Measurements from ENCODE around the gene CALN1.

Gene CALN1

GRCh38 chr7:72176875-72177274, 235.3 kb downstream of the CALN1 start:
- H3K79me2 ChIP-seq (ENCODE audit: low read length) = no peaks in the 10 kb centered on the region
- H3K4me2 ChIP-seq (ENCODE audit: low read depth, low read length) = no peak overlapping the region
- H3K9ac ChIP-seq (ENCODE audit: low read length) = no peak overlapping the region
- H3K4me3 ChIP-seq (ENCODE audit: low read length) = no peak overlapping the region
- H4K20me1 ChIP-seq (ENCODE audit: insufficient read depth, low read length) = no peaks in the 10 kb centered on the region
- no peaks in the 10 kb centered on the region for H3K4me1 ChIP-seq (ENCODE audit: low read length)
- no peaks in the 10 kb centered on the region for H3F3A ChIP-seq (ENCODE audit: insufficient read depth, low read length)
- no peaks in the 10 kb centered on the region for H3K36me3 ChIP-seq (replicated peaks; ENCODE audit: insufficient read depth, low read length)
- H3K9me2 ChIP-seq (replicated peaks; ENCODE audit: insufficient read depth, low read length) = no peaks in the 10 kb centered on the region
- H3K27me3 ChIP-seq (replicated peaks; ENCODE audit: insufficient read depth, low read length) = no peaks in the 10 kb centered on the region
- DNase-seq = no peak
- no peak overlapping the region for H3K27ac ChIP-seq (ENCODE audit: low read length)
- H2AFZ ChIP-seq (ENCODE audit: low read length) = no peak overlapping the region
- no peaks in the 10 kb centered on the region for H3K9me3 ChIP-seq (replicated peaks; ENCODE audit: insufficient read depth, low read length)
- no peak for TF ChIP-seq CTCF (IDR thresholded peaks at IDR 0.05; ENCODE audit: low read length)
- TF ChIP-seq EZH2 (optimal IDR thresholded peaks at IDR 0.05; ENCODE audit: low read depth, low read length) = no peak
- no peak for TF ChIP-seq EZH2phosphoT487 (IDR thresholded peaks at IDR 0.05; ENCODE audit: low read length)

- H4K20me1 ChIP-seq (ENCODE audit: insufficient read depth, low read length) = no peaks in the 10 kb centered on the region
- no peaks in the 10 kb centered on the region for H3K9me3 ChIP-seq (replicated peaks; ENCODE audit: insufficient read depth, low read length)
- no peak overlapping the region for H3K27ac ChIP-seq (ENCODE audit: low read length)
- H3K9ac ChIP-seq (ENCODE audit: low read length) = no peak overlapping the region
- TF ChIP-seq EZH2phosphoT487 (IDR thresholded peaks at IDR 0.05; ENCODE audit: low read length) (no peak), CTCF (IDR thresholded peaks at IDR 0.05; ENCODE audit: low read length) (no peak)
- H3K27me3 ChIP-seq (replicated peaks; ENCODE audit: insufficient read depth, low read length) = no peaks in the 10 kb centered on the region
- H3K4me1 ChIP-seq (ENCODE audit: low read length) = no peaks in the 10 kb centered on the region
- H3K36me3 ChIP-seq (replicated peaks; ENCODE audit: insufficient read depth, low read length) = no peaks in the 10 kb centered on the region
- DNase-seq = no peak
- no peak overlapping the region for H3K4me2 ChIP-seq (ENCODE audit: low read depth, low read length)
- H3F3A ChIP-seq (ENCODE audit: insufficient read depth, low read length) = no peaks in the 10 kb centered on the region
- no peaks in the 10 kb centered on the region for H3K79me2 ChIP-seq (ENCODE audit: low read length)
- H3K4me3 ChIP-seq (ENCODE audit: low read length) = no peak overlapping the region
- H3K9me2 ChIP-seq (replicated peaks; ENCODE audit: insufficient read depth, low read length) = no peaks in the 10 kb centered on the region
- no peak overlapping the region for H2AFZ ChIP-seq (ENCODE audit: low read length)
Measured at GRCh38 chr7:72170475-72170874, 241.7 kb downstream of the CALN1 start.

GRCh38 chr7:72163271-72163670, 248.9 kb downstream of the CALN1 start:
- Histone ChIP-seq H3K9me2 (replicated peaks; ENCODE audit: insufficient read depth, low read length) (no peaks in the 10 kb centered on the region), H3K79me2 (ENCODE audit: low read length) (no peaks in the 10 kb centered on the region), H4K20me1 (ENCODE audit: insufficient read depth, low read length) (no peaks in the 10 kb centered on the region), H3K36me3 (replicated peaks; ENCODE audit: insufficient read depth, low read length) (no peaks in the 10 kb centered on the region), H3K9ac (ENCODE audit: low read length) (no peak overlapping the region), H3K4me1 (ENCODE audit: low read length) (no peaks in the 10 kb centered on the region), H3K27me3 (replicated peaks; ENCODE audit: insufficient read depth, low read length) (no peaks in the 10 kb centered on the region), H3K27ac (ENCODE audit: low read length) (no peak overlapping the region), H2AFZ (ENCODE audit: low read length) (no peak overlapping the region), H3K9me3 (replicated peaks; ENCODE audit: insufficient read depth, low read length) (no peaks in the 10 kb centered on the region), H3F3A (ENCODE audit: insufficient read depth, low read length) (no peaks in the 10 kb centered on the region), H3K4me3 (ENCODE audit: low read length) (no peak overlapping the region), H3K4me2 (ENCODE audit: low read depth, low read length) (no peak overlapping the region)
- TF ChIP-seq CTCF (IDR thresholded peaks at IDR 0.05; ENCODE audit: low read length) (no peak), EZH2phosphoT487 (IDR thresholded peaks at IDR 0.05; ENCODE audit: low read length) (no peak), EZH2 (optimal IDR thresholded peaks at IDR 0.05; ENCODE audit: low read depth, low read length) (no peak)
- DNase-seq = no peak
